ENCODE data around the gene CEBPZOS. TPM values are rescaled to one million over a fixed set of nuclear protein-coding genes. Genes with fewer than 3 reads are reported as not detected.

The CEBPZOS gene
- total and polyA plus RNA-seq, 7 donors = 23.0 to 42.2 (median 36.9) TPM

DNA sequence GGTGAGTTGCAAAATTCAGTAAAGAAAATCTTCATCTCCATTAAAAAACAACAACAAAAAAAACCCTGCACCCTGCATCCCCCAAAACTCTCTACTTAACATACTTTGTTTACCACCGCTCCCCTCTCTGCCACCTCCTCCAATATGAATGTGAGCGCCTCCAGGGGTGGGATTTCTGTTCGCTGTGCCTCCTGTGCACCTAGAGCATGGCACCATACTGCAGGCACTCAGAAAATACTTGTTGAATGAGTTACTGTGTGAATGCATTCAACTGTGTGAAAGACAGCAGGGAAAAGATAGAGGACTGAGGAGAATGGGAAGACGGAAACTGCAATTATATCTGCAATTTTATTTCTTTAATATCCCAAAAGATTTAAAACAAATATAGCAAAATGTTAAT, 30.6 kb downstream of the CEBPZOS start:
- WGBS, 2 donors = 95 to 97% methylated on average over 4 of the region's 4 CpGs
- DNase-seq = no peak

DNA sequence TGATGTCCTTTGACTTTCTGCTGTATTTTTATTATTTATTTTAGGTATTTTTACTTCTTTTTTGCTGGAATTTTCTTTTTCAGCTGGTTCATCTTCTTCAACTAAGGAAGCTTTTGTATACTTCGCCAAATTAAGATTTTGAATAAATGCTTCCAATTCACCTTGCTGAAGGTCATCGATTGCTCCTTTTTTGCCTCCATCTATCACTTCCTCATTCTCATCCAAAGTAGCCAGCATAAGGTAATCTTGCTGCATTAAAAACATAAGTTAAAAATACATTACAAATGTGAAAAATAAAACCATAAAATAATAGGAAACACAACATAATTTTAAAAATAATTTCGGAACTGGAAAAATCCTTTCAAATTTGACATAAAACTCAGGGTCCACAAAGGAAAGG, 32.5 kb downstream of the CEBPZOS start:
- no peak for DNase-seq
- 96 to 97% methylated on average over 3 of the region's 3 CpGs for WGBS, 2 donors
- peaks cover 0 to 69% (median 44%) of the 10 kb centered on the region in 4 donors for H3K4me1 ChIP-seq

More for the DNA sequence above, 30.6 kb downstream of the CEBPZOS start:
- Histone ChIP-seq H3K36me3 (peaks cover 6 to 35% (median 16%) of the 10 kb centered on the region in 4 donors), H3K4me3 (no peak overlapping the region), H3K4me1 (peaks cover 0 to 51% (median 28%) of the 10 kb centered on the region in 4 donors), H3K27ac (no peak overlapping the region), H3K27me3 (no peaks in the 10 kb centered on the region), H3K9me3 (no peaks in the 10 kb centered on the region)
- intact Hi-C loops (cut with DNase I) = no loop called here
- no peak for TF ChIP-seq POLR2A (IDR thresholded peaks at IDR 0.05)
- TF ChIP-seq, protein P1, sequence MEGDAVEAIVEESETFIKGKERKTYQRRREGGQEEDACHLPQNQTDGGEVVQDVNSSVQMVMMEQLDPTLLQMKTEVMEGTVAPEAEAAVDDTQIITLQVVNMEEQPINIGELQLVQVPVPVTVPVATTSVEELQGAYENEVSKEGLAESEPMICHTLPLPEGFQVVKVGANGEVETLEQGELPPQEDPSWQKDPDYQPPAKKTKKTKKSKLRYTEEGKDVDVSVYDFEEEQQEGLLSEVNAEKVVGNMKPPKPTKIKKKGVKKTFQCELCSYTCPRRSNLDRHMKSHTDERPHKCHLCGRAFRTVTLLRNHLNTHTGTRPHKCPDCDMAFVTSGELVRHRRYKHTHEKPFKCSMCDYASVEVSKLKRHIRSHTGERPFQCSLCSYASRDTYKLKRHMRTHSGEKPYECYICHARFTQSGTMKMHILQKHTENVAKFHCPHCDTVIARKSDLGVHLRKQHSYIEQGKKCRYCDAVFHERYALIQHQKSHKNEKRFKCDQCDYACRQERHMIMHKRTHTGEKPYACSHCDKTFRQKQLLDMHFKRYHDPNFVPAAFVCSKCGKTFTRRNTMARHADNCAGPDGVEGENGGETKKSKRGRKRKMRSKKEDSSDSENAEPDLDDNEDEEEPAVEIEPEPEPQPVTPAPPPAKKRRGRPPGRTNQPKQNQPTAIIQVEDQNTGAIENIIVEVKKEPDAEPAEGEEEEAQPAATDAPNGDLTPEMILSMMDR (IDR thresholded peaks at IDR 0.05) = no peak

GRCh38 chr2:37230581-37230980, 34.3 kb downstream of the CEBPZOS start:
- no peak for DNase-seq
- Histone ChIP-seq H3K27me3 (no peaks in the 10 kb centered on the region), H3K36me3 (peaks cover 6 to 26% (median 12%) of the 10 kb centered on the region in 4 donors), H3K9me3 (no peaks in the 10 kb centered on the region), H3K4me3 (peak overlapping the region; percentile 69 to 96 (median 82)), H3K4me1 (peaks cover 0 to 67% (median 52%) of the 10 kb centered on the region in 4 donors), H3K27ac (peak overlapping the region; percentile 93 to 98 (median 95))
- TF ChIP-seq, protein P1 (IDR thresholded peaks at IDR 0.05) = no peak
- no peak for TF ChIP-seq POLR2A (IDR thresholded peaks at IDR 0.05)
- intact Hi-C loops (cut with DNase I) = loop anchor here (2.0 to 10.0 kb wide), 3 partner anchors 34 to 146 kb away; partner anchors contain the start of genes CEBPZOS, EIF2AK2, GPATCH11 and HEATR5B
- 0 to 2% methylated on average over 8 of the region's 8 CpGs for WGBS, 2 donors

More for the DNA sequence above, 32.5 kb downstream of the CEBPZOS start:
- peaks cover 6 to 21% (median 12%) of the 10 kb centered on the region in 4 donors for H3K36me3 ChIP-seq
- TF ChIP-seq EP300 (IDR thresholded peaks at IDR 0.05) (no peak), POLR2A (IDR thresholded peaks at IDR 0.05) (no peak), POLR2AphosphoS5 (IDR thresholded peaks at IDR 0.05) (no peak)
- TF ChIP-seq, protein P1 (IDR thresholded peaks at IDR 0.05) = no peak
- H3K27me3 ChIP-seq = no peaks in the 10 kb centered on the region
- no peaks in the 10 kb centered on the region for H3K9me3 ChIP-seq
- intact Hi-C loops (cut with DNase I) = no loop called here
- no peak overlapping the region for H3K4me3 ChIP-seq
- H3K27ac ChIP-seq = no peak overlapping the region

GRCh38 chr2:37231241-37232130, 35.2 kb downstream of the CEBPZOS start, which contains the start of the genes CEBPZ and NDUFAF7:
Gene CEBPZ, minus strand, starts transcription at chr2:37231596. Its CDS starts 29 bp downstream, at chr2:37231567.
Gene NDUFAF7, plus strand, starts transcription at chr2:37231658. Its CDS starts 48 bp downstream, at chr2:37231706.
- Histone ChIP-seq H3K4me3 (peak within 1 kb of the TSS; percentile 69 to 96 (median 82)), H3K4me1 (peaks cover 0 to 62% (median 52%) of the 10 kb centered on the region in 4 donors), H3K9me3 (no peaks in the 10 kb centered on the region), H3K36me3 (peaks cover 6 to 30% (median 12%) of the 10 kb centered on the region in 4 donors), H3K27ac (peak within 1 kb of the TSS; percentile 93 to 98 (median 95)), H3K27me3 (no peaks in the 10 kb centered on the region)
- TF ChIP-seq POLR2AphosphoS5 (IDR thresholded peaks at IDR 0.05) = peak; percentile 91 to 97 (median 92)
- peak; percentile 81 to 91 for TF ChIP-seq POLR2A (IDR thresholded peaks at IDR 0.05)
- TF ChIP-seq EP300 (IDR thresholded peaks at IDR 0.05) = peak in 1 of 4 donors; percentile 17
- TF ChIP-seq, protein P1 (IDR thresholded peaks at IDR 0.05) = no peak
- intact Hi-C loops (cut with DNase I) = loop anchor here (1.0 to 10.0 kb wide), 5 partner anchors 35 to 147 kb away; partner anchors contain the start of genes CEBPZOS, EIF2AK2, GPATCH11 and HEATR5B
- 0% methylated on average over 73 of the region's 73 CpGs for WGBS, 2 donors
- DNase-seq = peak; percentile 96

Data from sigmoid colon (tissue), 7 donors.